Ecto neural progenitor cell (in vitro differentiated cells): ENCODE results near the gene FAF2.

ENCODE experiments used
- DNase-seq: peaks from one replicate; pipeline ENCODE4 v3.0.0-alpha.2; 2018; ENCODE audit warnings: low spot score

The FAF2 gene

GRCh38 chr5:176507911-176508310, 59.7 kb downstream of the FAF2 start:
- DNase-seq = no peak

- DNase-seq = no peak
Measured at GRCh38 chr5:176508603-176509002, 60.4 kb downstream of the FAF2 start.

- no peak for DNase-seq
Measured at GRCh38 chr5:176513788-176514187, 65.6 kb downstream of the FAF2 start.

- DNase-seq = no peak
Measured at GRCh38 chr5:176514244-176514950, 66.2 kb downstream of the FAF2 start.

GRCh38 chr5:176515396-176515795, 67.2 kb downstream of the FAF2 start:
- DNase-seq = no peak

- DNase-seq = no peak
Measured at GRCh38 chr5:176517053-176517661, 69.0 kb downstream of the FAF2 start.

GRCh38 chr5:176519810-176520720, 71.9 kb downstream of the FAF2 start:
- DNase-seq = no peak

GRCh38 chr5:176521286-176521685, 73.1 kb downstream of the FAF2 start:
- no peak for DNase-seq

GRCh38 chr5:176521699-176522263, 73.6 kb downstream of the FAF2 start:
- DNase-seq = no peak

- no peak for DNase-seq
Measured at GRCh38 chr5:176524138-176524537, 76.0 kb downstream of the FAF2 start.

GRCh38 chr5:176524987-176525386, 76.8 kb downstream of the FAF2 start:
- no peak for DNase-seq

- DNase-seq = no peak
Measured at GRCh38 chr5:176525677-176526076, 77.5 kb downstream of the FAF2 start.

GRCh38 chr5:176526462-176526861, 78.3 kb downstream of the FAF2 start:
- DNase-seq = no peak

GRCh38 chr5:176527246-176528222, 79.3 kb downstream of the FAF2 start:
- no peak for DNase-seq

- DNase-seq = no peak
Measured at GRCh38 chr5:176528301-176528700, 80.1 kb downstream of the FAF2 start.

- no peak for DNase-seq
Measured at GRCh38 chr5:176528761-176529115, 80.6 kb downstream of the FAF2 start.

GRCh38 chr5:176529116-176529740, 81.0 kb downstream of the FAF2 start:
- no peak for DNase-seq

GRCh38 chr5:176529741-176530141, 81.6 kb downstream of the FAF2 start:
- DNase-seq = no peak

GRCh38 chr5:176530393-176530982, 82.3 kb downstream of the FAF2 start:
- DNase-seq = no peak
